Esophagus squamous epithelium (tissue), 5 donors: ENCODE results near the gene IQCK. TPM values are rescaled to one million over a fixed set of nuclear protein-coding genes. Genes with fewer than 3 reads are reported as not detected.

Source experiments
- DNase-seq: peaks from one replicate; lab custom pipeline; 2025; lab: John Stamatoyannopoulos, UW
- H3K27ac ChIP-seq, 4 donors: fragments of 200-600 bp; sonication (generic); one replicate each; pipeline ENCODE4 v1.5.1; 2016 to 2019; ENCODE audit warnings: mild to moderate bottlenecking in 1 of 4
- H3K27me3 ChIP-seq, 4 donors: fragments of 200-600 bp; sonication (generic); 1 replicate in 3 of 4; 2 replicates in 1 of 4; pipeline versions ENCODE4 v1.5.1 to v1.6.0; 2017 to 2021; ENCODE audit warnings: antibody characterized with exemption in 1 of 4
- H3K36me3 ChIP-seq, 3 donors: fragments of 200-600 bp; sonication (generic); one replicate each; pipeline ENCODE4 v1.5.1; 2016 to 2019
- H3K4me1 ChIP-seq, 3 donors: fragments of 200-600 bp; sonication (generic); one replicate each; pipeline ENCODE4 v1.5.1; 2017 to 2019
- H3K4me3 ChIP-seq, 4 donors: fragments of 200-600 bp; sonication (generic); 1 replicate in 3 of 4; 2 replicates in 1 of 4; pipeline ENCODE4 v1.5.1; 2016 to 2019; ENCODE audit warnings: mild to moderate bottlenecking in 2 of 4, moderate library complexity in 1 of 4
- H3K9me3 ChIP-seq, 3 donors: fragments of 200-600 bp; sonication (generic); one replicate each; pipeline ENCODE4 v1.5.1; 2016 to 2019
- POLR2A ChIP-seq, 4 donors: fragments of 450-650 bp; IDR thresholded peaks; one replicate each; pipeline ENCODE4 v1.6.1; 2017; ENCODE audit warnings: antibody characterized with exemption in 4 of 4, mild to moderate bottlenecking in 4 of 4, moderate library complexity in 3 of 4
- WGBS, 2 donors: methylation state at CpG; one replicate each; pipeline ENCODE4 v1.1.5; 2018; 5-methylcytosine and 5-hydroxymethylcytosine counted together
- intact Hi-C: fragments of 100-400 bp; cut with DNase I; formaldehyde crosslinking; loops from one replicate; pipeline ENCODE4 v1.15.0; 2022
- total RNA-seq, 4 donors: library from RNA; depleted of rRNA; stranded (reverse); fragments of >200 nt; gene quantifications; one replicate each; pipeline ENCODE4 v1.1.0, GENCODE V29; 2016
- TF ChIP-seq, protein P1 (sequence below), 6 experiments: fragments of 450-650 bp in 4 of 6; fragments of 200-600 bp in 2 of 6; sonication (generic) in 2 of 6; IDR thresholded peaks; one replicate each; pipeline ENCODE4 v1.5.1; 2016 to 2019; ENCODE audit warnings: antibody characterized with exemption in 6 of 6, mild to moderate bottlenecking in 4 of 6, moderate library complexity in 4 of 6
- donor health status: DM: yes; HTN: yes; CAD: no.

Gene IQCK
- total RNA-seq, 4 donors from 2014 or later, result 2.2 to 9.3 (median 6.1) TPM

DNA sequence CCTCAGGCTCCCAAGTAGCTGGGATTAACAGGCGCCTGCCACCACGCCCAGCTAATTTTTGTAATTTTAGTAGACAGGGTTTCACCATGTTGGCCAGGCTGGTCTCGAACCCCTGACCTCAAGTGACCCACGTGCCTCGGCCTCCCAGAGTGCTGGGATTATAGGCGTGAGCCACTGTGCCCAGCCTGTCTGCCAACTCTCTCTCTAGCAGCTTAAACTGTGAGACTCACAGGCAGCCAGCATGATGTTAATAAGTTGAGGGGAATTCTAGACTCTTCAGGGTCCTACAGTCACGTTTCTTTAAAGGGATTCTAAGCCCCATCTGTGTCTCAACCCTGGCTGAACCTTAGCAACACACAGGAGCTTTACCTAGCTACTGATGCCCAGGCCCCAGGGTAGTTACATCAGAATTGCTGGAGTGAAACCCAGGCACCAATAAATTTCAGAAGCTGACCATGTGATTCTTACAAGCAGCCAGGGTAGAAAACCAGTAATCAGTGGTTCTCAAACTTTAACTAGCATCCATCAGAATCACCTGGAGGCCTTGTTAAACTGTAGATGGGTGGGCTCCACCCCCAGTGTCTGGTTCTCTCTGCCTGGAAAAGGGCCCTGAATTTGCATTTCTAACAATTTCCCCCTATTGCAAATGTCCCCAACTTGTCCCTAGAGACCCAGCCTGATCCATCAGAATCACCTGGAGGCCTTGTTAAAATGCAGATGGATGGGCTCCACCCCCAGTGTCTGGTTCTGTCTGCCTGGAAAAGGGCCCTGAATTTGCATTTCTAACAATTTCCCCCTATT lies 135.9 kb downstream of the IQCK start:
- H3K4me1 ChIP-seq, result peaks cover 0 to 4% (median 0%) of the 10 kb centered on the region in 3 donors
- TF ChIP-seq, protein P1, sequence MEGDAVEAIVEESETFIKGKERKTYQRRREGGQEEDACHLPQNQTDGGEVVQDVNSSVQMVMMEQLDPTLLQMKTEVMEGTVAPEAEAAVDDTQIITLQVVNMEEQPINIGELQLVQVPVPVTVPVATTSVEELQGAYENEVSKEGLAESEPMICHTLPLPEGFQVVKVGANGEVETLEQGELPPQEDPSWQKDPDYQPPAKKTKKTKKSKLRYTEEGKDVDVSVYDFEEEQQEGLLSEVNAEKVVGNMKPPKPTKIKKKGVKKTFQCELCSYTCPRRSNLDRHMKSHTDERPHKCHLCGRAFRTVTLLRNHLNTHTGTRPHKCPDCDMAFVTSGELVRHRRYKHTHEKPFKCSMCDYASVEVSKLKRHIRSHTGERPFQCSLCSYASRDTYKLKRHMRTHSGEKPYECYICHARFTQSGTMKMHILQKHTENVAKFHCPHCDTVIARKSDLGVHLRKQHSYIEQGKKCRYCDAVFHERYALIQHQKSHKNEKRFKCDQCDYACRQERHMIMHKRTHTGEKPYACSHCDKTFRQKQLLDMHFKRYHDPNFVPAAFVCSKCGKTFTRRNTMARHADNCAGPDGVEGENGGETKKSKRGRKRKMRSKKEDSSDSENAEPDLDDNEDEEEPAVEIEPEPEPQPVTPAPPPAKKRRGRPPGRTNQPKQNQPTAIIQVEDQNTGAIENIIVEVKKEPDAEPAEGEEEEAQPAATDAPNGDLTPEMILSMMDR (IDR thresholded peaks at IDR 0.05), result no peak
- TF ChIP-seq POLR2A (IDR thresholded peaks at IDR 0.05), result no peak
- WGBS, 2 donors, result 51 to 54% methylated on average over 6 to 7 of the region's 7 CpGs
- peaks cover 0 to 13% (median 0%) of the 10 kb centered on the region in 3 donors for H3K36me3 ChIP-seq
- DNase-seq, result no peak
- no peak overlapping the region for H3K27ac ChIP-seq
- intact Hi-C loops, result no loop called here
- H3K4me3 ChIP-seq, result no peak overlapping the region
- H3K9me3 ChIP-seq, result no peaks in the 10 kb centered on the region
- H3K27me3 ChIP-seq, result no peaks in the 10 kb centered on the region

DNA sequence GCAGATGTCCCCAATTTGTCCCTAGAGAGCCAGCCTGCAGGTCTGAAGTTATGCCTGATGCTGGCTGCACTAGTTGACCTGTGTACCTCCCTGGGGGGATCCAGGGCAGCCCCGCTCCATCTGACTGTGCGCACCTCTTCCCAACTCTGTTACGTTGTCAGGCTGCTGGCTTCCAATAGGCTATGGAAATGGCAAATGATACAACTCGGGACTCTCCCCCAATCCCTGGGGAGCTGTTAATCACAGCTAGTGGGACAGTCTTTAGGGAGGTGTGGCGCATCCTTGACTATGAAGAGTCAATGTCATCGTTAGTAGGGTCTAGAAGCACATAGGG lies 136.4 kb downstream of the IQCK start:
- intact Hi-C loops, result no loop called here
- no peak overlapping the region for H3K27ac ChIP-seq
- no peak for DNase-seq
- H3K4me1 ChIP-seq, result peaks cover 0 to 4% (median 0%) of the 10 kb centered on the region in 3 donors
- WGBS, 2 donors, result 72 to 91% methylated on average over 2 to 5 of the region's 6 CpGs
- no peaks in the 10 kb centered on the region for H3K27me3 ChIP-seq
- H3K36me3 ChIP-seq, result peaks cover 0 to 18% (median 0%) of the 10 kb centered on the region in 3 donors
- no peak for TF ChIP-seq POLR2A (IDR thresholded peaks at IDR 0.05)
- TF ChIP-seq, protein P1 (IDR thresholded peaks at IDR 0.05), result no peak
- no peak overlapping the region for H3K4me3 ChIP-seq
- H3K9me3 ChIP-seq, result no peaks in the 10 kb centered on the region

DNA sequence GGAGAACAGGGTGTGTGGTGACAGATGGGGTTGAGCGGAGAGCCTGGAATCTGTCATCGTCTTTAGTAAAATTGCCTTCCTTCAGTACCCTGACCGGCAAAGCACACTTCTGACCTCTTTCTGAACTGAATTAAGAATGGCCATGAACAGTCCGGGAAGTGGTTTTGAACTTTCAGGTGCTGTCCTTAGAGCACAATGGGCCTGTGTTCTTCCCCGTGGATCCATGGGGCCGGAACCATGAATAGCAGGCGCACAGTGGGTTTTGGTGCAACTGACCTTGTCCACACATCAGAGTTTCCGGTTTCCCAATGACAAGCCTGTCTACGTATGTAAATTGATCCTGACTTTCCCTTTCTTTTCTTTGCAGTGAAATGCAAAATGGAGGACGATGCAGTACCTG lies 138.0 kb downstream of the IQCK start:
- intact Hi-C loops, result no loop called here
- TF ChIP-seq, protein P1 (IDR thresholded peaks at IDR 0.05), result no peak
- TF ChIP-seq POLR2A (IDR thresholded peaks at IDR 0.05), result no peak
- Histone ChIP-seq H3K27me3 (no peaks in the 10 kb centered on the region), H3K36me3 (peaks cover 0 to 29% (median 0%) of the 10 kb centered on the region in 3 donors), H3K4me1 (peaks cover 0 to 18% (median 0%) of the 10 kb centered on the region in 3 donors), H3K27ac (no peak overlapping the region), H3K9me3 (no peaks in the 10 kb centered on the region), H3K4me3 (no peak overlapping the region)
- no peak for DNase-seq
- 83 to 97% methylated on average over 9 to 10 of the region's 10 CpGs for WGBS, 2 donors

DNA sequence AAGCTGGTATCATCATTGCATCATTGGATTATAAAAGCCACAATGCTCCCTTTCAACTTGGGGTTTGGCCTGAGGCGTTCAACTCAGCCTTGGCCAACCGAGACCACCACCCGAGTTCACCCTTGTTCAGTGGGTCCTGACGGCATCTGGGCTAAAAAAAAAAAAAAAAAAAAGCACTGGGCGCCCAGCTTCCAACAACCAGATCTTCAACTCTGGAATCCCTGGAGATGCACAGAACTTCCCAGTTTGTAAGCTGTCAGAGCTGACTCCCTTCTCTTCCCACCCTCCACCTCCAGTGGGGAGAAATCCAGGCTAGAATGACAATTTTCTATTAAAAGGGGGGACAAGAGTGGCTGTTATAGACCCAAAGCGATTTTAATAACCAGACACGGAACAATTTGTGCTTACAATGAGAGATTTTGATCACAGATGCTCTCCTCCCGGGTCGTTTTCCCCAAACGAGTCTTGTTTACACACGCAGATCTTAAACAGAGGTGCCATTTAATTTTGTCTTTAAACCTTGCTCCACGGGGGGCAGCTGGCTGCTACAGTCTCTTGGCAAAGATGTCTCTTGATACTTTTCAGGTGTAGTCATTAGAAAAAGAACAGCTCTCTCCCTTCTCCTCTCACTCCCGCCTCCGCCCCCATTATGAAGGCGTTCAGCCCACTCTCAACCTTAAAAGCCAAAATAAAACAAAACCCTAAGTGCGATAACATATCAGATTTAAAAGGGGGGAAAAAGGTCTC lies 139.7 kb downstream of the IQCK start:
- H3K9me3 ChIP-seq, result no peaks in the 10 kb centered on the region
- no peak overlapping the region for H3K27ac ChIP-seq
- peaks cover 0 to 39% (median 0%) of the 10 kb centered on the region in 3 donors for H3K36me3 ChIP-seq
- intact Hi-C loops, result no loop called here
- peaks cover 0 to 23% (median 0%) of the 10 kb centered on the region in 3 donors for H3K4me1 ChIP-seq
- no peak for DNase-seq
- H3K27me3 ChIP-seq, result no peaks in the 10 kb centered on the region
- WGBS, 2 donors, result 80 to 85% methylated on average over 16 of the region's 16 CpGs
- no peak overlapping the region for H3K4me3 ChIP-seq
- no peak for TF ChIP-seq POLR2A (IDR thresholded peaks at IDR 0.05)
- TF ChIP-seq, protein P1 (IDR thresholded peaks at IDR 0.05), result no peak
